Stromal cell of bone marrow (primary cell): ENCODE data around the gene CTTNBP2.
"Not testable (repeated sequence)": the region's sequence is repeated elsewhere in the genome, so short reads cannot be mapped to it uniquely, and the experiment has no call there.

Source experiments
- DNase-seq: peaks from one replicate; pipeline ENCODE4 v3.0.0-alpha.2; 2012; ENCODE audit warnings: low read depth

The CTTNBP2 gene

GRCh38 chr7:117750612-117751563, 122.4 kb downstream of the CTTNBP2 start:
- no peak for DNase-seq

DNA sequence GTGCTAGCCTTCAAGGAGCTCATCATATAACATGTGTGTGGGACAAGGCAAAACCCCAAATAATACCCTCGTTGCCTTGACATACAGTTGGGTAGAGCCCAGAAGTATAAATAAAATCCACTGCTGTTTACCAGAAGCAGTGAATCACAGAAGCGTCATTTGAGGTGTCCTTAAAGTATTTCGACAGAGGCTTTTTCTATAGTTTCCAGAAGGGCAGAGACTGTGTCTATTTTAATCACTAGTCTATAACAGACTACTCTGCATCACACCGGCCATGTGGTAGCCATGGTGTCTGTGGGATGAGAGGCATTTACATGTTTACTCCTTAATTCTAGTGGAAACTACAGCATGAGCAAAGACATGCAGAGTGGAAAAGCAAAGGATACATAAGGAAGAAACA, 131.3 kb downstream of the CTTNBP2 start:
- DNase-seq, result no peak

DNA sequence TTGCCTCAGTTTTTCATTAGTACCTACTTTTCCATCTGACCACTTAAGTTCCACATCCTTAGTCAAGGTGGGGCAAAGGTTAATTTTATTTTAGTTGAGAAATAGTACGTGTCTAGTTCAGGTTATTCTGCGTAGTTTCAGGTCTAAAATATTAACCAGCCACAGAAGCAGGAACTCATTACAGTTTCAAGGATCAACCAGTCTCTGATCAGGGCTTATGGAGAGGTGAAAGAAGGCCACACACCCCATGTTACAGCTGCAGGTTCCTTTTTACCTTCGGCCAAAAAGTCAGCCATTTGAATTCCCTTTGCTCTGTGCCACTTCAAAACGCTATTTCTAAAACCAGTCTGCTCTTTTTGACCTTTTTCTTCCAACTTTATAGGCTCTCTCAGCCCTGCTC, 134.2 kb downstream of the CTTNBP2 start:
- no peak for DNase-seq

GRCh38 chr7:117737926-117738325, 135.3 kb downstream of the CTTNBP2 start:
- no peak for DNase-seq

DNA sequence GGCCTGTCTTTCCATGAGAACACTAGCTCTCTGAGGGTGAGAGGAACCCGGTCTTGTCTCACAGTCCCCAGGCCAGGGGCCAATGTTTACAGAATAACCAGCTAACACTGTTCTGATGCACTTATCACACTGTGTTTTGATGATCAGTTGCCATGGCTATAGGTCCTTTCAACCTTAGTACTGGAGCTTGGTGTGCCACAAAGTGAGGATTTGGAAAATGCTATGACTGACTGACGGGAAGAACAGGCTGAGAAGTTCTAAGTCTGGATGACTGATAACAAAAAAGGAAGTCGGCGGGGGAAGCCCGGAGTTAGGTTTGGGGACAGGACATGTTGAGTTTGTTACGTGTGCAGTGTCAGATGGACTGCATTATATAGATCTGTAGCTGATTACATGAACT, 141.8 kb downstream of the CTTNBP2 start:
- DNase-seq, result no peak

- no peak for DNase-seq
Observed at GRCh38 chr7:117730390-117730789, 142.9 kb downstream of the CTTNBP2 start.

DNA sequence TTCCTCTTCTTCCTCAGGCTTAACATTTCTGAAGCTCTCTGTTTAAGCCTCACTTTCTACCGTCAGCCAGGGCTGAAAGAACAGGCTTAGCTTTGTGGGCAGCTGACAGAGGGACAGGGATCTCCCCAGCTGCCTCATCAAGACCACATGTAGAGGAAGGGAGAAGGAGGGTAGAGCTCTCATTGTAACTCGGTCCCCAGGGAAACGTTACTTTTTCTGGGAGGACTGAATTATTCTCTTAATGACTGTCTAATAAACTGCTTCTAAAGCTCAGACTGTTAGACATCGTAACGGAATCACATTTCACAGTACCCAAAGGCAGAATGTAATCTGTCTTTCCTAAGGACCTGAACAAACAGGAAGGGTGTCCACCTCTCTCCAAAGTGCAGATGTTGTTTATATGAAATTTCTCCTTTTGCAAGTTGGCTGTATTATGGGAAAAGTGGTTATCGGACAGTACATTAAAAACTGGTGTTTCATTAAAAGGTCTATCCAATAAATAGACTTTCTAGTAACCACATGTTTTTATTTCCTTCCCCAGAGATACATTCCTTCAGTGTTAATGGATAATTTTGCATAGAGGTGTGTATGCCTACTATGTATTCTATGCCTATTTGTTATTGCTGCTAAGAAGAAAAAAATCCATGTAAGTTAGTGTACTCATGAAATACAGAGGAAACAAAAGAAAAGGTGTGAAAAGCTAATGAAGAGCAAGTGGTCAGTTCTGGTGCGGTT, 144.2 kb downstream of the CTTNBP2 start:
- no peak for DNase-seq

- DNase-seq, result no peak
Observed at GRCh38 chr7:117724898-117725297, 148.3 kb downstream of the CTTNBP2 start.

- no peak for DNase-seq
Observed at GRCh38 chr7:117719377-117719776, 153.9 kb downstream of the CTTNBP2 start.

DNA sequence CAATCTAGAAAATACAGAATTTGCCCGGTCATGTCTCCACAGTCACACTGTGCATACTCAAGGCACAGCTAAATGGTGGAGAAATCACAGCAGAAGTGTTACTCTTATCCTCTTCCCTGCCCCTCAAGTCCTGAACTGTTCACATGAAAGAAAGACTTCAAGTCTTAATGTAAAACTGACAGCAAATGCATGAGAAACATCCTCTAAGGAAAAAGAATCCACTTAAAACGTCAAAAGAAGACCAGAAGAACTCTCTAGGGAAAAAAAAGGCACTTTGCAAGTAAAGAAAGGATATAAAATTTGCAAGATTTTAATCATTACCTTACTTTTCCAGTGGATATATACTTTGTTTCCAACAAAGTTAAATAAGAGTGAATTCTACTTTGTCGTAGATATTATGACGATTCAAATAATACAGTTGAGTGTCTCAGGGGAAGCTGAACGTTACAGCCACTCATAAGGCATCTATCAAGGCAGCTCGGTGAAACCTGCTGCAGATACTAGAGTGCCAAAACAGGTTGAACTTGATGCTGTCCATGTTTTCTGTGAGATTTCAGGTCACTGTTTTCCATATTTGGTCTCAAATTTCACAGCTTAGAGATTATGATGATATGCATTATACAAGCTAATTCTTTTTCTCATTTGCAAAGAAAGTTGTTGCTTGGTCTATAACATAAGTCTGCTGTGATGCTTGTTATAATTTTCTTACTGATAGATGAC, 155.0 kb downstream of the CTTNBP2 start:
- no peak for DNase-seq

- no peak for DNase-seq
Observed at GRCh38 chr7:117717357-117717756, 155.9 kb downstream of the CTTNBP2 start.

- DNase-seq, result no peak
Observed at GRCh38 chr7:117716707-117717299, 156.4 kb downstream of the CTTNBP2 start.

DNA sequence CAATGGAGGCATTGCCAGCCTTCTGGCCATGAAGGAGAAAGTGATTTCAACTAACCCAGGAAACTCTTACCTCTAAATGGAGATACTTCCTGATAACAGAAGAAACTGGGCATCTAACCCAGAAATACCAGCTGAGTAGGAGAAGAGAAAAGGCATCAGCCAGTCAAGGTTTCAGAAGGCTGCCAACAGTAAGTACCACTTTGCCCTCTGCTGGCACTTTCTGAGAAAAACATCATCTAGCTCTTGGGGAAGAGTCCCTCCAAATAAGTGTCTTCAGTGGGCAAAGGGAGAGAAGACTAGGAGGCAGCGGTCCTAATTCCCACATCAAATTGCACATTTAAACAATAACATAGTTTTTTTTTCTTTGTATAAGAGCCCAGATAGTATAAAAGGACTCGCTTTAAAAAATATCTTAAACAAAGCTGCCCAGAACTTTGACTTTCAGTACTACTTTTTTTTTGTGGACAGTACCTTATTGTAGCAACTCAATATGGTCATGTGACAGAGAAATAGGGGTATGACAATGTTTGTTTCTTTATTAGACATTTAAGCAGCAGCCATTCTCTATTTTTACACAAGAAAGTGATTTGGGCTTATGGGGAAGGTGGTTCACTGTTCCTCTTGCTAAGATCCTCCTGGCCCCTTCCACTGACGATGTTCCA, 157.3 kb downstream of the CTTNBP2 start:
- peak; percentile 36 for DNase-seq

- DNase-seq, result no peak
Observed at GRCh38 chr7:117711556-117711955, 161.7 kb downstream of the CTTNBP2 start.

DNA sequence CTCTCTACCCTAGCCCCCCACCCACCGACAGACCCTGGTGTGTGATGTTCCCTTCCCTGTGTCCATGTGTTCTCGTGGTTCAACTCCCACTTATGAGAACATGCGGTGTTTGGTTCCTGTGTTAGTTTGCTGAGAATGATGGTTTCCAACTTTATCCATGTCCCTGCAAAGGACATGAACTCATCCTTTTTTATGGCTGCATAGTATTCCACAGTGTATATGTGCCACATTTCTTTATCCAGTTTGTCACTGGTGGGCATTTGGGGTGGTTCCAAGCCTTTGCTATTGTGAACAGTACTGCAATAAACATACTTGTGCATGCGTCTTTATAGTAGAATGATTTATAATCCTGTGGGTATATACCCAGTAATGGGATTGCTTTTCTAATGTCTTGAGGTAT, 165.1 kb downstream of the CTTNBP2 start:
- not testable (repeated sequence) for DNase-seq

DNA sequence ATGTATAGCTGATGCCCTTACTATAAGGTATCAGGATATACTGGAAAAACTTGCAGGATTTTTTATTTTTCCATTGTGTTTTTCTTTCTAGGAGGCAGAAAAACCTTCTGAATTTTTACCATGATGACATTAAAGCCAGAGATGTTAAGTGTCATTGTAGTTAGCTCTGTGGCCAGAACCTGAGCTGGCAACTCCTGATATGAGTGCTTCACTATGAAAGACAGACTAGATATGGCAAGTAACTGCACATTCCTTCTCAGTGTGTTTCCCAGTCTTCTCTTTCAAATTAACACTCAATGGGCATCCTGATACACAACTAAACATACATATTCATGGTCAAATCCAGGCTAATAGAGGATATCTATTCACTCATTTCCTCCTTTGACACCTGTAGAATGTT, 166.2 kb downstream of the CTTNBP2 start:
- no peak for DNase-seq

- no peak for DNase-seq
Observed at GRCh38 chr7:117706210-117706609, 167.0 kb downstream of the CTTNBP2 start.

DNA sequence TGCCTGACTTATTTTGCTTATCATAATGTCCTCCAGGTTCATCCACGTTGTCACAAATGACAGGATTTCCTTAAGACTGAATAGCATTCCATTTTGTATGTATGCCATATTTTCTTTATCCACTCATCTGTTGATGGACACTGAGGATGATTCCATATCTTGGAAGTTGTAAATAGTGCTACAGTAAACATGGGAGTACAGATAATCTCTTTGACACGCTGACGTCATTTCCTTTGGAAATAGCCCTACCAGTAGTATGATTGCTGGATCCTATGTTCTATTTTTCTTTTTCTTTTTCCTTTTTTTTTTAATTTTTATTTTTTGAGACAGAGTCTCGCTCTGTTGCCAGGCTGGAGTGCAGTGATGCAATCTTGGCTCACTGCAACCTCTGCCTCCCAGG, 167.6 kb downstream of the CTTNBP2 start:
- DNase-seq, result no peak

DNA sequence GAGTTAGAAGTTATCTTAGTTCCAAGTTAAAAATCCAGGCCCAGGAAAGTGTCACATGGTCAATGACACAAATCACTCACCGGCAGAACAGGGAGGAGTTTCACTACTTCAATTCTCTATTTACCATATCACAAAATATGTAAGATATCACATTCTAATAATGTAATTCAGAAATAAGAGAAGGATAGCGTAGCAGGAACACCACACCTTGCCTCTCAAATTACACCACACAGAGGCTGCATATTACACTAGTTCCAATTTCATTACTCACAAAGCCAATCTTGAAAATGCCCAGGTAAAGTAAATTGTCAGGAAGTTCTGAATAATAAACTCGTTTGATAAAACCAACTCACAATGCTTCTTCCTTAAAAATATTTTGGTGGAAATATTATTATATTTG, 169.2 kb downstream of the CTTNBP2 start:
- no peak for DNase-seq

GRCh38 chr7:117698018-117698417, 175.2 kb downstream of the CTTNBP2 start:
- DNase-seq, result no peak

- no peak for DNase-seq
Observed at GRCh38 chr7:117692338-117692737, 180.9 kb downstream of the CTTNBP2 start.

DNA sequence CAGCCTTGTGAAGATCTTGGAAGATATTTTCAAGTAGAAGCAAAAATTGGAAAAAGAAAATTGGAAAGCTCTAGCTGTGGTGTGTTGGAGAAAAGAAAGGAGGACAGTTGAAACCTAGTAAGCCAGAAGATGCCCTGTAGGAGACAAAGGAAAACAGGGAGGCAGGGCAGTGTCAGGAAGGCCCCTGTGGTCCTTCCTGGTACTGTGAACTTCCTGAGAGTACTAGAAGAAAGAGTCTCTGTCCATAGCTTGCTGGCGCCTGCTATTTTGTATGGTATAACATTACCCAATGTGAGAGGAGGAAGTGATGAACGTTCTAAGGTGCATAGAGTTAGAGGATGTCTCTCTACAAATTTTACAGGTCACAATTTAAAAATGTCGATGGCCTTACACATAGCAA, 183.1 kb downstream of the CTTNBP2 start:
- DNase-seq, result no peak
